ENCODE measurements around the gene TMC6. TPM values are rescaled to one million over a fixed set of nuclear protein-coding genes. Genes with fewer than 3 reads are reported as not detected.
A peak's percentile ranks its signal among the peaks of the same experiment; 100 is the strongest.
"Not testable (repeated sequence)": the region's sequence is repeated elsewhere in the genome, so short reads cannot be mapped to it uniquely, and the experiment has no call there.

The TMC6 gene
- total RNA-seq, 4 donors from 2014 or later: 31.6 to 44.8 (median 39.0) TPM

DNA sequence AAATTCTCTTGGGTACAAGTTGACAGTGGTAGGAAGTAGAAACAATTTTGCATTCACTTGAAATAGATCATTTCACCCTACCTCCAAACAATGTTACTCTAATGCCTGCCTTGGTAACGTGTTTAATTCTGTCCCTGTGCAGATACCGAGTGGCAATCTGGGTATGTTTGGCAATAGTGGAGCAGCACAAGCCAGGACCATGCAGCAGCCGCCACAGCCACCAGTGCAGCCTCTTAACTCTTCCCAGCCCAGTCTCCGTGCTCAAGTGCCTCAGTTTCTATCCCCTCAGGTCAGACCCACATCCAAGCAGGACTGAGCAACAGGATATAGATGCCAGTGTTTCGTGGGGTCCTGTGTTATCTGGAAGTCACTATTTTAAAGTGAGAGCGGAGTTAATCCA is 49.3 kb downstream of the TMC6 start:
- intact Hi-C loops (cut with DNase I; ENCODE audit: low total_unique reads): no loop called here
- H3K4me3 ChIP-seq (ENCODE audit: low read depth, poor library complexity, severe bottlenecking): no peak overlapping the region
- no peak for TF ChIP-seq POLR2A (IDR thresholded peaks at IDR 0.05)
- TF ChIP-seq, protein P1, sequence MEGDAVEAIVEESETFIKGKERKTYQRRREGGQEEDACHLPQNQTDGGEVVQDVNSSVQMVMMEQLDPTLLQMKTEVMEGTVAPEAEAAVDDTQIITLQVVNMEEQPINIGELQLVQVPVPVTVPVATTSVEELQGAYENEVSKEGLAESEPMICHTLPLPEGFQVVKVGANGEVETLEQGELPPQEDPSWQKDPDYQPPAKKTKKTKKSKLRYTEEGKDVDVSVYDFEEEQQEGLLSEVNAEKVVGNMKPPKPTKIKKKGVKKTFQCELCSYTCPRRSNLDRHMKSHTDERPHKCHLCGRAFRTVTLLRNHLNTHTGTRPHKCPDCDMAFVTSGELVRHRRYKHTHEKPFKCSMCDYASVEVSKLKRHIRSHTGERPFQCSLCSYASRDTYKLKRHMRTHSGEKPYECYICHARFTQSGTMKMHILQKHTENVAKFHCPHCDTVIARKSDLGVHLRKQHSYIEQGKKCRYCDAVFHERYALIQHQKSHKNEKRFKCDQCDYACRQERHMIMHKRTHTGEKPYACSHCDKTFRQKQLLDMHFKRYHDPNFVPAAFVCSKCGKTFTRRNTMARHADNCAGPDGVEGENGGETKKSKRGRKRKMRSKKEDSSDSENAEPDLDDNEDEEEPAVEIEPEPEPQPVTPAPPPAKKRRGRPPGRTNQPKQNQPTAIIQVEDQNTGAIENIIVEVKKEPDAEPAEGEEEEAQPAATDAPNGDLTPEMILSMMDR (IDR thresholded peaks at IDR 0.05): no peak
- DNase-seq (ENCODE audit: low spot score in 2 of 2): peak in 1 of 2 donors; percentile 60
- WGBS, 2 donors: 86 to 89% methylated on average over 6 of the region's 6 CpGs

DNA sequence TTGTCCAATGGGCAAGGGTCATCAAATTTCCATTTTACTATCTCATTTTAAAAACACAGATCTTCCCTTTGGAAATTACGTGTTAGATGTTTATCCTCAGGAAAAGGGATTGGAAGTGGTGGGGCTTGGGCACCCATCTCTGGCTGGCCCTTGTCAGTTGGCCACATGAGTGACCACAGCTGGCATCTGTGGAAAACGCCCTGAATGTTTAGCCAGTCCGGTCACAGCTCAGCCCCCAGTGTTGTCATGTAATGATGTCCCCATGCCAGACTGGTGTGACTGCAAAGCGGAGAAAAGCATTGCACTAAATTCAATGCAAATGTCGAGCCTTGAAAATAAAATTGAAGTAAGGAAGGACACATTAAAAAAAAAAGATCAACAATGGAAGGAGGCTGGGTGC is 53.0 kb downstream of the TMC6 start:
- DNase-seq (ENCODE audit: low spot score in 2 of 2): peak in 1 of 2 donors; percentile 59
- H3K4me3 ChIP-seq (ENCODE audit: low read depth, poor library complexity, severe bottlenecking): no peak overlapping the region
- intact Hi-C loops (cut with DNase I; ENCODE audit: low total_unique reads): no loop called here
- 87% methylated on average over 5 of the region's 5 CpGs for WGBS, 2 donors
- no peak for TF ChIP-seq POLR2A (IDR thresholded peaks at IDR 0.05)
- TF ChIP-seq, protein P1 (IDR thresholded peaks at IDR 0.05): no peak

DNA sequence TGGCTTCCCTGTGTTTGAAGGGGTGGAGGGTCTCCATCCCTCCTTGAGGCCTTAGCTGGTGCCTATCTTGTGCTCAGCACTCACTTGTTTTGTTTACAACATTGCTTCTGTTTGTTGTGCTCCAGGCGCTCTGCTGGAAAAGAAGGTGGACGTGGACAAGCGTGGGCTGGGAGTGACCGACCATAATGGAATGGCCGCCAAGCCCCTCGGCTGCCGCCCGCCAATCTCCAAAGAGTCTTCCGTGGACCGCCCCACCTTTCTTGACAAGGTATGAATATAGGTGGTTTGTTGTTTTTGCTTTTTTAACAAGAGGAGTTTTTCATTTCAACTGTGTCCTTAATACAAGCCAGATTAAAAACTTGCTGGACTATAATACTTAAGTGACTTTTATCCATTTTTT is 53.5 kb downstream of the TMC6 start:
- peak in 1 of 2 donors; percentile 61 for DNase-seq (ENCODE audit: low spot score in 2 of 2)
- intact Hi-C loops (cut with DNase I; ENCODE audit: low total_unique reads): no loop called here
- TF ChIP-seq, protein P1 (IDR thresholded peaks at IDR 0.05): no peak
- no peak for TF ChIP-seq POLR2A (IDR thresholded peaks at IDR 0.05)
- WGBS, 2 donors: 96 to 98% methylated on average over 10 of the region's 10 CpGs
- H3K4me3 ChIP-seq (ENCODE audit: low read depth, poor library complexity, severe bottlenecking): no peak overlapping the region

DNA sequence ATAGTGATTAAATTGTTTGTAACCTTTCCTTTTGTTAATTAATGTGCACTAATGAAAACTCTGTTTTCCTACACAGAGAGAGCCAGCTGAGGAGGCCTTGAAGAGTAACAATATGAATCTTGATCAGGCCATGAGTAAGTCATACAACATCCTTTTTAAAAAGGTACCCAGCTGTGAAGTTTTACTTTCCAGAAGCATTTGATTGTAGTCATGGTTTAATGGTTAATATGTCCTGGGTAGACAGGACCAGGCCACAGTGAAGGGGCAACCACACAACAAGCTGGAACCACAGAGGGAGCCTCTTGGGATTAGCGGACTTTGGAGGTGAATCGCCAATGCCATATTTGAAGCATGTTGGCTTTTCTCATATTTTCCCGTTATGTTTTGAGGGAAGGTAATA is 55.6 kb downstream of the TMC6 start:
- DNase-seq (ENCODE audit: low spot score in 2 of 2): no peak
- intact Hi-C loops (cut with DNase I; ENCODE audit: low total_unique reads): no loop called here
- 97 to 100% methylated on average over 3 of the region's 3 CpGs for WGBS, 2 donors
- H3K4me3 ChIP-seq (ENCODE audit: low read depth, poor library complexity, severe bottlenecking): no peak overlapping the region
- no peak for TF ChIP-seq POLR2A (IDR thresholded peaks at IDR 0.05)
- TF ChIP-seq, protein P1 (IDR thresholded peaks at IDR 0.05): no peak

DNA sequence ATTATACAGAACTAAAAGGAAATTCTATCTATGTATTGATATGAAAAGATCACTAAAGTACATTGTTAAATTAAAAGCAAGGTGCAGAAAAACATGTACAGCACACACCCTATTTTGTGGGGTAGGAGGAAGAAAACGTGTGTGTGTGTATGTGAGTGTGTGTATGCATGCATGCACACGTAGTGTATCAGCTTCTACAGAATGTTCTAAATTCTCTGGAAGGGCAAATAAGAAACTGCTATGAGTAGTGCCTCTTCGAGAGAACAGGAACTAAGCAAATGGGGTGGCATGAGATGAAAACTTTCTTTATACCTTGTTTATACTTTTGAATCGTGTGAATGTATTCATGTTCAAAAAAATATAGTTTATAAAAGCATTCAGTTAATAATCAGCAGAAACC is 58.9 kb downstream of the TMC6 start:
- intact Hi-C loops (cut with DNase I; ENCODE audit: low total_unique reads): no loop called here
- no peak for TF ChIP-seq POLR2A (IDR thresholded peaks at IDR 0.05)
- TF ChIP-seq, protein P1 (IDR thresholded peaks at IDR 0.05): no peak
- no peak for DNase-seq (ENCODE audit: low spot score in 2 of 2)
- no peak overlapping the region for H3K4me3 ChIP-seq (ENCODE audit: low read depth, poor library complexity, severe bottlenecking)
- 71 to 73% methylated on average over 4 of the region's 4 CpGs for WGBS, 2 donors

DNA sequence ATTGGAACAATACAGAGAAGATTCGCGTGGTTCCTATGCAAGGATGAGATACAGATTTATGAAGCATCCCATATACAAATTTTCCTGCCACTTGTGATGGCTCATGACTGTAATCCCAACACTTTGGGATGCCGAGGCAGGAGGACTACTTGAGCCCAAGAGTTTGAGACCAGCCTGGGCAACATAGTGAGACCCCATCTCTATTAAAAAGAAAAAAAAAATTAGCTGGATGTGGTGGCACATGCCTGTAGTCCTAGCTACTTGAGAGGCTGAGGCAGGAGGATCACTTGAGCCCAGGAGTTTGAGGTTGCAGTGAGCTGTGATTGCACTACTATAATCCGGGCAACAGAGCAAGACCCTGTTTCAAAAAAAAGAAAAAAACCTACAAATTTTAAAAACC is 61.6 kb downstream of the TMC6 start:
- intact Hi-C loops (cut with DNase I; ENCODE audit: low total_unique reads); DNase-seq (ENCODE audit: low spot score in 2 of 2); H3K4me3 ChIP-seq (ENCODE audit: low read depth, poor library complexity, severe bottlenecking): not testable (repeated sequence)
- 96 to 98% methylated on average over 4 of the region's 4 CpGs for WGBS, 2 donors

Data from lower leg skin (tissue), 4 donors.